Measurements from ENCODE around the gene CLPX.

GRCh38 chr15:65206750-65207149 lies 21.6 kb upstream of the CLPX start:
- TF ChIP-seq CTCF (IDR thresholded peaks at IDR 0.05): no peak
- no peak for TF ChIP-seq POLR2A (IDR thresholded peaks at IDR 0.05)
